ENCODE data around the gene ARFIP1. TPM values are rescaled to one million over a fixed set of nuclear protein-coding genes. Genes with fewer than 3 reads are reported as not detected.

ARFIP1 gene
- polyA plus RNA-seq, 1 donor from 2014 or later: 35.1 TPM

DNA sequence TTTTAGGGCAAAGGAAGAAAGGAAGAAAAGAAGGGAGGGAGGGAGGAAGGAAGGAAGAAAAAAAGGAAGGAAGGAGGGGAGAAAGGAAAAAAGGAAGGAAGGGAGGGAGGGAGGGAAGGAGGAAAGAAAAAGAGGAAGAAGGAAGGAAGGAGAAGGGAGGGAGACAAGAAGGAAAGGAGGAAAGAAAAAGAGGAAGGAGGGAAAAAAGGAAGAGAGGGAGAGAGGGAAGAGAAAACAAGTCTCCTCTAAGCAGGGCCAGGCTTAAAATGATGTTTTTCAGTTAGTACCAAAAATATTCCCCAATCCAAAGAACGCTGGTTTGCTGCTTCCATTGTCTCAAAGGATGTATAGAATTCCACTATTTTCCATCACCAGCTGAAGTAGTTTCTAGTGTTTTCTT, 2.3 kb upstream of the ARFIP1 start:
- H3K9me3 ChIP-seq (ENCODE audit: low read length): no peaks in the 10 kb centered on the region
- peak overlapping the region; percentile 94 for H3K4me2 ChIP-seq (ENCODE audit: low read length)
- H3K4me3 ChIP-seq (ENCODE audit: low read length): peak overlapping the region; percentile 84
- no peaks in the 10 kb centered on the region for H3F3A ChIP-seq (ENCODE audit: insufficient read depth, low read length, poor library complexity, severe bottlenecking)
- H3K27ac ChIP-seq (ENCODE audit: low read length): no peak overlapping the region
- H3K36me3 ChIP-seq (ENCODE audit: insufficient read depth, low read length): no peaks in the 10 kb centered on the region
- peaks cover 69% of the 10 kb centered on the region for H3K79me2 ChIP-seq (replicated peaks; ENCODE audit: insufficient read depth, low read length)
- H3K9me2 ChIP-seq (ENCODE audit: insufficient read depth, low read length): no peaks in the 10 kb centered on the region
- TF ChIP-seq EZH2 (IDR thresholded peaks at IDR 0.05; ENCODE audit: borderline replicate concordance, insufficient read depth, low read length, poor library complexity, severe bottlenecking) (no peak), SMC3 (conservative IDR thresholded peaks at IDR 0.05; ENCODE audit: poor library complexity) (no peak), MXI1 (conservative IDR thresholded peaks at IDR 0.05; ENCODE audit: poor library complexity, severe bottlenecking) (no peak), EP300 (conservative IDR thresholded peaks at IDR 0.05; ENCODE audit: poor library complexity, severe bottlenecking) (no peak), RAD21 (conservative IDR thresholded peaks at IDR 0.05) (no peak), TAF1 (IDR thresholded peaks at IDR 0.05; ENCODE audit: low read depth) (no peak)
- TF ChIP-seq, protein P1, sequence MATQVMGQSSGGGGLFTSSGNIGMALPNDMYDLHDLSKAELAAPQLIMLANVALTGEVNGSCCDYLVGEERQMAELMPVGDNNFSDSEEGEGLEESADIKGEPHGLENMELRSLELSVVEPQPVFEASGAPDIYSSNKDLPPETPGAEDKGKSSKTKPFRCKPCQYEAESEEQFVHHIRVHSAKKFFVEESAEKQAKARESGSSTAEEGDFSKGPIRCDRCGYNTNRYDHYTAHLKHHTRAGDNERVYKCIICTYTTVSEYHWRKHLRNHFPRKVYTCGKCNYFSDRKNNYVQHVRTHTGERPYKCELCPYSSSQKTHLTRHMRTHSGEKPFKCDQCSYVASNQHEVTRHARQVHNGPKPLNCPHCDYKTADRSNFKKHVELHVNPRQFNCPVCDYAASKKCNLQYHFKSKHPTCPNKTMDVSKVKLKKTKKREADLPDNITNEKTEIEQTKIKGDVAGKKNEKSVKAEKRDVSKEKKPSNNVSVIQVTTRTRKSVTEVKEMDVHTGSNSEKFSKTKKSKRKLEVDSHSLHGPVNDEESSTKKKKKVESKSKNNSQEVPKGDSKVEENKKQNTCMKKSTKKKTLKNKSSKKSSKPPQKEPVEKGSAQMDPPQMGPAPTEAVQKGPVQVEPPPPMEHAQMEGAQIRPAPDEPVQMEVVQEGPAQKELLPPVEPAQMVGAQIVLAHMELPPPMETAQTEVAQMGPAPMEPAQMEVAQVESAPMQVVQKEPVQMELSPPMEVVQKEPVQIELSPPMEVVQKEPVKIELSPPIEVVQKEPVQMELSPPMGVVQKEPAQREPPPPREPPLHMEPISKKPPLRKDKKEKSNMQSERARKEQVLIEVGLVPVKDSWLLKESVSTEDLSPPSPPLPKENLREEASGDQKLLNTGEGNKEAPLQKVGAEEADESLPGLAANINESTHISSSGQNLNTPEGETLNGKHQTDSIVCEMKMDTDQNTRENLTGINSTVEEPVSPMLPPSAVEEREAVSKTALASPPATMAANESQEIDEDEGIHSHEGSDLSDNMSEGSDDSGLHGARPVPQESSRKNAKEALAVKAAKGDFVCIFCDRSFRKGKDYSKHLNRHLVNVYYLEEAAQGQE (IDR thresholded peaks at IDR 0.05; ENCODE audit: borderline replicate concordance): no peak
- TF ChIP-seq, protein P2, sequence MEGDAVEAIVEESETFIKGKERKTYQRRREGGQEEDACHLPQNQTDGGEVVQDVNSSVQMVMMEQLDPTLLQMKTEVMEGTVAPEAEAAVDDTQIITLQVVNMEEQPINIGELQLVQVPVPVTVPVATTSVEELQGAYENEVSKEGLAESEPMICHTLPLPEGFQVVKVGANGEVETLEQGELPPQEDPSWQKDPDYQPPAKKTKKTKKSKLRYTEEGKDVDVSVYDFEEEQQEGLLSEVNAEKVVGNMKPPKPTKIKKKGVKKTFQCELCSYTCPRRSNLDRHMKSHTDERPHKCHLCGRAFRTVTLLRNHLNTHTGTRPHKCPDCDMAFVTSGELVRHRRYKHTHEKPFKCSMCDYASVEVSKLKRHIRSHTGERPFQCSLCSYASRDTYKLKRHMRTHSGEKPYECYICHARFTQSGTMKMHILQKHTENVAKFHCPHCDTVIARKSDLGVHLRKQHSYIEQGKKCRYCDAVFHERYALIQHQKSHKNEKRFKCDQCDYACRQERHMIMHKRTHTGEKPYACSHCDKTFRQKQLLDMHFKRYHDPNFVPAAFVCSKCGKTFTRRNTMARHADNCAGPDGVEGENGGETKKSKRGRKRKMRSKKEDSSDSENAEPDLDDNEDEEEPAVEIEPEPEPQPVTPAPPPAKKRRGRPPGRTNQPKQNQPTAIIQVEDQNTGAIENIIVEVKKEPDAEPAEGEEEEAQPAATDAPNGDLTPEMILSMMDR (IDR thresholded peaks at IDR 0.05; ENCODE audit: poor library complexity, severe bottlenecking): no peak
- H3K9ac ChIP-seq (ENCODE audit: low read length): no peak overlapping the region
- H3K27me3 ChIP-seq (ENCODE audit: insufficient read depth, low read depth, low read length): no peaks in the 10 kb centered on the region
- H4K20me1 ChIP-seq (ENCODE audit: insufficient read depth): no peaks in the 10 kb centered on the region
- H2AFZ ChIP-seq (ENCODE audit: low read depth, low read length): no peak overlapping the region

DNA sequence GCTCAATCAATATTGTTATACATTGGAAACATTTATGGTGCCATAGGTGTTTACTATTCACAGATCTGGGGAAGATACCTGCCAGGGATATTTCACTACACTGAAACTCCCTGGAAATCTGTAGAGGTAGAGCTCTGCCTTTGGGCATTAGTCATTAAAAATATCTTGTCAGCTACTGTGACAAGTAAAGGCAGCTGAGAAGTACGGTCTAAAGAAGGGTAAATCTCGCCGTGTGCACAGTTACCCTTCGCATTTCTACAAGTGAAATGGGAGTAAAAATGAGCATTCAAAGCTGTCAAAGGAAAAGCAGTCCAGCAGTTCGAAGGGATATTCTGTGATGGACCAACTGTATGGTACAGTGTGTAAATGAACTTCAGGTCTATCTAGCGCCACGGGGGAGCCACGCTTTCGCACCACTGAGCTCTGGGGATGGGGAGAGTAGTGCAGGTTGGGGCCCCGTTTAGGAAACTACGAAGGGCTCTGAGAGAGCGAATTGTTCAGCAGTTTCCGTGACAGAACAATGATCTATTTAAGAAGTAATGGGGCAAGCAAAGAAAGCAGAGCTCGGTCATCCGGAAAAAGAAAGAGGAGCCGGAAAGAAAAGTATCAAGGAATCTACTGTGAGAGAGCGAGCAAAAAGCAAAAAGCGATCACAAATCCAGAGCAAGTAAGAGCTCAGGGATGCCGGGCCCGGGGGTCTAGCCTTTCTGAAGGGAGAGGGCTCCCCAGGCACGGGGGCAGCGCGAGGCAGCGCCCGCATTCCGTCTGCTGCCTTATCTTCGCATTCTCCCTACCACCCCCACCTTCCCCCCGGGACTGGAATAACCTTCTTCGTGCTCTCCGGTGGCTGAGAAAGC, 870 bp upstream of the ARFIP1 start:
- Histone ChIP-seq H3K79me2 (replicated peaks; ENCODE audit: insufficient read depth, low read length) (peaks cover 83% of the 10 kb centered on the region), H2AFZ (ENCODE audit: low read depth, low read length) (peak overlapping the region; percentile 78), H3K27me3 (ENCODE audit: insufficient read depth, low read depth, low read length) (no peaks in the 10 kb centered on the region), H3K4me3 (ENCODE audit: low read length) (peak overlapping the region; percentile 84), H3K9me2 (ENCODE audit: insufficient read depth, low read length) (no peaks in the 10 kb centered on the region), H4K20me1 (ENCODE audit: insufficient read depth) (no peaks in the 10 kb centered on the region), H3K27ac (ENCODE audit: low read length) (peak overlapping the region; percentile 89), H3K9me3 (ENCODE audit: low read length) (no peaks in the 10 kb centered on the region), H3K4me2 (ENCODE audit: low read length) (peak overlapping the region; percentile 94), H3K36me3 (ENCODE audit: insufficient read depth, low read length) (no peaks in the 10 kb centered on the region), H3K9ac (ENCODE audit: low read length) (peak overlapping the region; percentile 90), H3F3A (ENCODE audit: insufficient read depth, low read length, poor library complexity, severe bottlenecking) (no peaks in the 10 kb centered on the region)
- TF ChIP-seq, protein P2 (IDR thresholded peaks at IDR 0.05; ENCODE audit: poor library complexity, severe bottlenecking): no peak
- TF ChIP-seq TAF1 (IDR thresholded peaks at IDR 0.05; ENCODE audit: low read depth): no peak
- no peak for TF ChIP-seq MXI1 (conservative IDR thresholded peaks at IDR 0.05; ENCODE audit: poor library complexity, severe bottlenecking)
- no peak for TF ChIP-seq POLR2AphosphoS5 (IDR thresholded peaks at IDR 0.05)
- TF ChIP-seq EP300 (conservative IDR thresholded peaks at IDR 0.05; ENCODE audit: poor library complexity, severe bottlenecking): no peak
- TF ChIP-seq, protein P1 (IDR thresholded peaks at IDR 0.05; ENCODE audit: borderline replicate concordance): no peak
- no peak for TF ChIP-seq RAD21 (conservative IDR thresholded peaks at IDR 0.05)
- no peak for TF ChIP-seq EZH2 (IDR thresholded peaks at IDR 0.05; ENCODE audit: borderline replicate concordance, insufficient read depth, low read length, poor library complexity, severe bottlenecking)
- TF ChIP-seq SMC3 (conservative IDR thresholded peaks at IDR 0.05; ENCODE audit: poor library complexity): no peak
